Right atrium auricular region (tissue), 2 donors: ENCODE results near the gene TMEM74B. TPM values are rescaled to one million over a fixed set of nuclear protein-coding genes. Genes with fewer than 3 reads are reported as not detected.

Experiments used
- DNase-seq: peaks from one replicate; pipeline ENCODE4 v3.0.0-alpha.2; 2019; ENCODE audit warnings: low spot score
- H3K27ac ChIP-seq, 2 donors: fragments of 200-600 bp; sonication (generic); 1 replicate in 1 of 2; 2 replicates in 1 of 2; pipeline ENCODE4 v1.5.1; 2016 to 2019
- H3K27me3 ChIP-seq, 2 donors: fragments of 200-600 bp; sonication (generic); one replicate each; pipeline versions ENCODE4 v1.5.1 to v1.6.0; 2017 to 2019
- H3K36me3 ChIP-seq: fragments of 200-600 bp; sonication (generic); one replicate; pipeline ENCODE4 v1.5.1; 2016
- H3K4me1 ChIP-seq, 2 donors: fragments of 200-600 bp; sonication (generic); one replicate each; pipeline versions ENCODE4 v1.5.1 to v1.6.0; 2017 to 2019
- H3K4me3 ChIP-seq, 2 donors: fragments of 200-600 bp; sonication (generic); 1 replicate in 1 of 2; 2 replicates in 1 of 2; pipeline ENCODE4 v1.5.1; 2017 to 2019; ENCODE audit warnings: mild to moderate bottlenecking in 1 of 2, moderate library complexity in 1 of 2
- H3K9me3 ChIP-seq, 2 donors: fragments of 200-600 bp; sonication (generic); one replicate each; pipeline ENCODE4 v1.5.1; 2019
- CTCF ChIP-seq, 2 donors: fragments of 200-600 bp; sonication (generic); IDR thresholded peaks; one replicate each; pipeline ENCODE4 v1.5.1; 2019; ENCODE audit warnings: antibody characterized with exemption in 2 of 2
- total RNA-seq, 2 donors: library from RNA; depleted of rRNA; stranded (reverse); fragments of >200 nt; gene quantifications; one replicate each; pipeline ENCODE4 v1.1.0, GENCODE V29; 2016

The TMEM74B gene
- total RNA-seq, 2 donors from 2014 or later, result 0.83 to 4.6 TPM

GRCh38 chr20:1134836-1135235 lies 49.9 kb downstream of the TMEM74B start:
- TF ChIP-seq CTCF (IDR thresholded peaks at IDR 0.05), result no peak
- H3K27ac ChIP-seq, result no peak overlapping the region
- no peak for DNase-seq
- peaks cover 0 to 8% of the 10 kb centered on the region in 2 donors for H3K4me1 ChIP-seq
- H3K4me3 ChIP-seq, result no peak overlapping the region
- H3K27me3 ChIP-seq, result no peaks in the 10 kb centered on the region
- no peaks in the 10 kb centered on the region for H3K9me3 ChIP-seq
- H3K36me3 ChIP-seq, result peaks cover 74% of the 10 kb centered on the region

GRCh38 chr20:1134355-1134754 lies 50.4 kb downstream of the TMEM74B start:
- Histone ChIP-seq H3K36me3 (peaks cover 78% of the 10 kb centered on the region), H3K4me1 (peaks cover 0 to 8% of the 10 kb centered on the region in 2 donors), H3K27me3 (no peaks in the 10 kb centered on the region), H3K4me3 (no peak overlapping the region), H3K9me3 (no peaks in the 10 kb centered on the region), H3K27ac (no peak overlapping the region)
- DNase-seq, result no peak
- TF ChIP-seq CTCF (IDR thresholded peaks at IDR 0.05), result no peak

- peaks cover 82% of the 10 kb centered on the region for H3K36me3 ChIP-seq
- H3K4me3 ChIP-seq, result no peak overlapping the region
- TF ChIP-seq CTCF (IDR thresholded peaks at IDR 0.05), result no peak
- H3K27ac ChIP-seq, result no peak overlapping the region
- no peaks in the 10 kb centered on the region for H3K9me3 ChIP-seq
- peaks cover 0 to 8% of the 10 kb centered on the region in 2 donors for H3K4me1 ChIP-seq
- no peak for DNase-seq
- no peaks in the 10 kb centered on the region for H3K27me3 ChIP-seq
Observed at GRCh38 chr20:1131354-1131753, 53.4 kb downstream of the TMEM74B start.

- H3K36me3 ChIP-seq, result peaks cover 82% of the 10 kb centered on the region
- H3K27ac ChIP-seq, result no peak overlapping the region
- TF ChIP-seq CTCF (IDR thresholded peaks at IDR 0.05), result no peak
- no peaks in the 10 kb centered on the region for H3K27me3 ChIP-seq
- no peaks in the 10 kb centered on the region for H3K9me3 ChIP-seq
- no peak for DNase-seq
- no peak overlapping the region for H3K4me3 ChIP-seq
- H3K4me1 ChIP-seq, result peaks cover 0 to 8% of the 10 kb centered on the region in 2 donors
Observed at GRCh38 chr20:1130847-1131246, 53.9 kb downstream of the TMEM74B start.

Other genes starting within 250 kb of the TMEM74B start
- gene RSPO4, start 182.7 kb downstream of the TMEM74B start, total RNA-seq, result under 1 TPM; 0.15 to 0.20 TPM
- gene PSMF1, start 66.4 kb downstream of the TMEM74B start, total RNA-seq, result 100 to 1,000 TPM in 1 of 2 donors, 10 to 100 TPM in 1; 88.6 to 116 TPM
- under 1 TPM in 1 of 2 donors, not detected in 1; 0.20 TPM for gene C20orf202, start 18.5 kb upstream of the TMEM74B start, total RNA-seq
- not detected for gene RAD21L1, start 41.1 kb upstream of the TMEM74B start, total RNA-seq
- 10 to 100 TPM in 1 of 2 donors, 1 to 10 TPM in 1; 5.0 to 10.1 TPM for gene SNPH, start 81.3 kb upstream of the TMEM74B start, total RNA-seq
- 1 to 10 TPM; 2.9 to 3.9 TPM for gene SDCBP2, start 144.2 kb upstream of the TMEM74B start, total RNA-seq
- gene FKBP1A, start 208.1 kb upstream of the TMEM74B start, total RNA-seq, result 10 to 100 TPM; 73.5 to 98.7 TPM